AG04450 (cell line): Measurements from ENCODE around the gene DICER1. TPM values are rescaled to one million over a fixed set of nuclear protein-coding genes. Genes with fewer than 3 reads are reported as not detected.

Source experiments
- CTCF ChIA-PET: fragments of 300-600, 350-600 bp; formaldehyde crosslinking; extraction: SDS; loops from one replicate; lab custom pipeline; 2022; ENCODE audit warnings: antibody characterized with exemption, inconsistent platforms; lab: Charles Lee
- POLR2A ChIA-PET: fragments of 350-600 bp; formaldehyde crosslinking; extraction: SDS; loops from one replicate; lab custom pipeline; 2021; ENCODE audit warnings: antibody characterized with exemption, inconsistent platforms; lab: Yijun Ruan, JAX
- DNase-seq: peaks from one replicate; pipeline ENCODE4 v3.0.0-alpha.2; 2011; ENCODE audit warnings: low read depth, low spot score
- H3K27ac ChIP-seq: one replicate; pipeline ENCODE4 v1.5.1; 2012; ENCODE audit warnings: low read depth, low read length, control low read depth
- H3K27me3 ChIP-seq: one replicate; pipeline ENCODE4 v1.6.0; 2012; ENCODE audit warnings: low read length; ENCODE audit not compliant: control insufficient read depth, insufficient read depth
- H3K4me3 ChIP-seq: 2 replicates; pipeline ENCODE4 v1.5.1; 2011; ENCODE audit warnings: mild to moderate bottlenecking, low read depth, low read length, control low read depth
- H3K9me3 ChIP-seq: 2 replicates; pipeline ENCODE4 v1.5.1; 2012; ENCODE audit warnings: low read length; ENCODE audit not compliant: control insufficient read depth, insufficient read depth
- CTCF ChIP-seq: IDR thresholded peaks from 2 replicates; pipeline ENCODE4 v1.5.1; 2011; ENCODE audit warnings: low read depth, low read length, control low read depth, inconsistent platforms
- polyA plus RNA-seq: library from polyadenylated mRNA; depleted of rRNA; stranded (reverse); fragments of >200 nt; gene quantifications from 2 replicates; pipeline ENCODE4 v1.2.3, GENCODE V29; 2011

Gene DICER1
- polyA plus RNA-seq, 1 experiment = 25.1 TPM

- Histone ChIP-seq H3K27ac (no peak overlapping the region), H3K4me3 (no peak overlapping the region), H3K27me3 (no peaks in the 10 kb centered on the region), H3K9me3 (no peaks in the 10 kb centered on the region)
- ChIA-PET POLR2A (no interaction called here), CTCF (interaction anchor here (1.4 kb wide), 1 partner anchor 21 kb away, joined by 3 read pairs; no protein-coding TSS in a partner anchor)
- TF ChIP-seq CTCF = no peak
- DNase-seq = no peak
These were observed 27.9 kb upstream of the DICER1 start for GRCh38 chr14:95185033-95185766.

- CTCF ChIA-PET = interaction anchor here (0.5 kb wide), 1 partner anchor 242 kb away, joined by 5 read pairs; no protein-coding TSS in a partner anchor
These were observed 27.1 kb upstream of the DICER1 start for GRCh38 chr14:95184413-95184790.

GRCh38 chr14:95183532-95184412, 26.4 kb upstream of the DICER1 start:
- no peaks in the 10 kb centered on the region for H3K9me3 ChIP-seq
- ChIA-PET POLR2A (no interaction called here), CTCF (interaction anchor here (0.5 kb wide), 1 partner anchor 243 kb away, joined by 5 read pairs; no protein-coding TSS in a partner anchor)
- no peaks in the 10 kb centered on the region for H3K27me3 ChIP-seq
- TF ChIP-seq CTCF = no peak
- H3K4me3 ChIP-seq = no peak overlapping the region
- DNase-seq = no peak
- no peak overlapping the region for H3K27ac ChIP-seq

More at GRCh38 chr14:95184413-95184790, 27.1 kb upstream of the DICER1 start:
- Histone ChIP-seq H3K9me3 (no peaks in the 10 kb centered on the region), H3K27ac (no peak overlapping the region), H3K27me3 (no peaks in the 10 kb centered on the region), H3K4me3 (no peak overlapping the region)
- no peak for DNase-seq
- POLR2A ChIA-PET = no interaction called here
- no peak for TF ChIP-seq CTCF

- ChIA-PET CTCF (no interaction called here), POLR2A (no interaction called here)
- no peak for DNase-seq
- TF ChIP-seq CTCF = no peak
- H3K27ac ChIP-seq = no peak overlapping the region
- no peak overlapping the region for H3K4me3 ChIP-seq
- H3K9me3 ChIP-seq = no peaks in the 10 kb centered on the region
- H3K27me3 ChIP-seq = no peaks in the 10 kb centered on the region
These were observed 25.8 kb upstream of the DICER1 start for GRCh38 chr14:95183082-95183481.

- DNase-seq = no peak
- H3K27ac ChIP-seq = no peak overlapping the region
- H3K9me3 ChIP-seq = no peaks in the 10 kb centered on the region
- no peaks in the 10 kb centered on the region for H3K27me3 ChIP-seq
- H3K4me3 ChIP-seq = no peak overlapping the region
- ChIA-PET CTCF (interaction anchor here (0.6 kb wide), 1 partner anchor 1125 kb away, joined by 3 read pairs; no protein-coding TSS in a partner anchor), POLR2A (no interaction called here)
- TF ChIP-seq CTCF = no peak
These were observed 25.1 kb upstream of the DICER1 start for GRCh38 chr14:95182379-95182778.
